GM19455 (cell line): Measurements from ENCODE around the gene KIF20A.
A peak's percentile ranks its signal among the peaks of the same experiment; 100 is the strongest.
"Not testable (repeated sequence)": the region's sequence is repeated elsewhere in the genome, so short reads cannot be mapped to it uniquely, and the experiment has no call there.

Source experiments
- ATAC-seq: cut with Tn5 transposase; IDR thresholded peaks from one replicate; pipeline ENCODE4 v1.9.1; 2021; ENCODE audit not compliant: unreplicated experiment

KIF20A gene

DNA sequence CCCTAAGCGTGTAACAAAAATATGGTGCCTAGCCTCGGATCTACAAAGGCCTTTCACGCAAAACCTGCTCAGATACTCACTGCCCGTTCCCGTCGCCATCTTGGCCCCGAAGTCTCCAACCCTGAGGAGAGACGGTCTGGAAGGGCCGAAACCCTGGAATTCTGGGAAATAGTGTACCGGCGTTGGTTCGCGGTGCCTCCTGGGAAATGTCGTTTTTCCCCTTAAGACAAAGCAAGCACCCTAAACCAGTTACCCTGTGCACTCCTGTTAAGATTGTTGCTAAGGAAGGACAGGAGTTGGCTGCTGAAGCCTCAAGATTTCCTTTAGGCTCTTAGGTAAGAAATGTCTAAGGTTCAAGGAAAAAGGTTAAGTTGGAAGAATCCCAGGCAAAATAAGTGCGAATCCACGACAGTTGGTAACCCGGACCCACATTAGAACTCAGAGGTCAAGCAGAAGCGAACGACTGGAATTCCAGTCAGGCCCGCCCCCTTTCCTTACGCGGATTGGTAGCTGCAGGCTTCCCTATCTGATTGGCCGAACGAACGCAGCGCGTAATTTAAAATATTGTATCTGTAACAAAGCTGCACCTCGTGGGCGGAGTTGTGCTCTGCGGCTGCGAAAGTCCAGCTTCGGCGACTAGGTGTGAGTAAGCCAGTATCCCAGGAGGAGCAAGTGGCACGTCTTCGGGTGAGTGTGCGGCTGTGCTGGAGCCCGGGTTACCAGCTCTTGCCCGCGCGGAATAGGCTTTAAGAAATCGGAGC is at the start of gene KIF20A, which contains the start of gene BRD8:
KIF20A (plus strand) TSS at position 597 of the 761 bp plus-strand sequence. CDS start 569 bp downstream, outside the sequence.
BRD8 (minus strand) TSS at position 115 of the 761 bp plus-strand sequence; CDS start at position 99, 16 bp downstream.
- ATAC-seq: peak; percentile 80

DNA sequence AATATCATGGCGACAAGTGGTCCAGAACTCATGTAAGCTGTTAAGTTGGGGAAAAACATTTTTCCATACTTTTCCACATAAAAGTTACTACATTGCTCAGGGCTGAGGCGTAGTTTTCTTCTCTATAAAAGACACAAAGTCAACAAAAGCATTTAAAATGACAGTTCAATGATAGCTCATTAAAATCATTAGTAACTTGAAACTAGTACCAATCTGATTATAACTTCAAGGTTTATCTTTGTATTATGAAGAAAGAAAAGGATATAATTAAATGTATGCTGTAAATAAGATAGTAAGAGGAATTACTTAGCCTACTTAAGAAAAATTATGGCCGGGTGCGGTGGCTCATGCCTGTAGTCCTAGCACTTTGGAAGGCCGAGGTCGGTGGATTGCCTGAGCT is 49.6 kb upstream of the KIF20A start:
- ATAC-seq: no peak

DNA sequence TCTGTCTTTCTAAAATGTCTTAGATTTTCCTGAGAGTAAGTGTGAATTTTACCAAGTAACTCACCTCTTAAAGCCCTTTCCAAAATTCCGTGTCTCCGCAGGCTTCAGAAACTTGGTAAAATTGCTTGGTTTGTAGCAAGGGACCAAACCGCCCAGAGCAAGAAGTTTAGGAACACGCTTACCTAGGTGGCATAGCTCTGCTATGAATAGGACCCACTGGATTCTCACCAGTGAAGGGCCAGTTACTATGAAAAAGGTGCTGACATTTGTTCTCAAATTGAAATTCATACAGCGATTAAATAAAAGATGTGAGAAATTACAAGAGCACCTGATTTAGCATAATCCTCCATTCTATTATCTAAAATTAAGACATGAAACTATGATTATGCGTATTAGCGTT is 46.4 kb upstream of the KIF20A start:
- no peak for ATAC-seq

DNA sequence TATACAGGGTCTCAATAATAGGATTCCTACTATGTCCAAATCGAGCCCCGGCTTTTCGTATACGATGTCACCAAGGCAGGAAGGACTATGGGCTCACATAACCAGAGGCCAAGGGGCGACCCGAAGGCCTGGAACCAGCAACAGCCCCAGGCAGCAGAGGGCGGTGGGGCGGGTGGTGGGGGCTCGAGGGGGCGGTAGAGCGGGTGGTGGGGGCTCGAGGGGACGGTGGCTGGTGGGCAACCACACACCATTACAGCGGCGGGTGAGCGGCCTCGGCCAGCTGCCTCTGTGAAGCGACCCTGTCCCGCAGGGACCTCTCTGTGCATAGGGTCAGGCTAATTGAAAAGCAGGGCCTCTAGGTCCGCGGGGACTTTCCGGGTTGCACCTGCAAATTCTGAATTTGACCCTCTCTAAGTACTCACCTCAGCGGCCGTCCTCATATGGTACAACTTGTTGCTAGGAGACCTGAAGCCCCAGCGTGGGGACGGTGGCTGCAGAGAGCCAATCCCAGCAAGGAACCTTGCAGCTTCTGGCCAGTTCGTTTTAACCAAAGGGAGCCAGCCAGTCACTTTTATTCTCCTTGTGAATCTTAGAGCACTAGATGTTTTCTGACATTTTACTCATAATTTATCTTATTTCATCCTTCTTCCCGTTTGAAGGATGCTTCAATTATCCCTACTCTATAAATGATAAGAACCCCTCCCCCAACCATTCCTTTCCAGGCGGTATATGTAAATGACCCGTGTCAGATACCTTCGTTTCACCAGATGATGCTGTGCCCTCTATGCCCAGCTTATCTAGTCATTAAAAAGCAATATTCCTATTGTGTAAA is 39.7 kb upstream of the KIF20A start, which contains the start of gene NME5:
NME5 (minus strand) TSS at position 480 of the 832 bp plus-strand sequence. CDS start 648 bp downstream, outside the sequence.
- no peak for ATAC-seq

DNA sequence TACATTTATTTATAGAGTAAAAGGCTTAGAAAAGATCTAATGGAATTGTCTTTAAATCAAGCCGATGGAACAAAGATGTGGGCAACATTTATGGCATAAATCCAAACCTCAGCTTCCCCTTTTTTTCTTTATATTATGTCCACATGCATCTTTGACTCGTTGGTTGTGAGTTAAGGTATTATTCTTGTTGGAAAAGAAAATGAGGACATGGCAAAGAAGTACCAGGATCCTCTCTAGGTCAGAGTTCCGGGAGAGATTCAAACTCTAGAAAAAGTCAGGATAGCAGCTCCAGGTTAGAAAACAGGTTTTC is 39.2 kb upstream of the KIF20A start:
- ATAC-seq: no peak

DNA sequence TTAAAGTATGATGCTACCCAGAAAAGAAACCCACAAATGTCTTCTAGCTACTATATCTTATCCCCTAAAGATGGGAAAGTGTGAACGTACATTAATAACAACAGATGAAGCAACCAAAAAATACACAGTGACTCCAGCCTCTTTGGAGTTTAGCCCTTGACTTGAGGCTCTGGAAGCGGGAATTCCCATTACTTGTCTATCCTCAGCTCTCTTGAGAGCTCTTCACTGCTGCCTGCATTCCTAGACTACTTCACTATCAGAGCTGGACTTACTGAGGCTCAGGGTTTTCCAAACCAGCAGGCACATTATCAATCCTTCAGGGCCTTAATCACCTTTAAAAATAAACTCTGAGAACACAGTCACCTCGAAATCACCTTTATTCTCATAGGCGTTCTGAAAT is 38.6 kb upstream of the KIF20A start:
- no peak for ATAC-seq

DNA sequence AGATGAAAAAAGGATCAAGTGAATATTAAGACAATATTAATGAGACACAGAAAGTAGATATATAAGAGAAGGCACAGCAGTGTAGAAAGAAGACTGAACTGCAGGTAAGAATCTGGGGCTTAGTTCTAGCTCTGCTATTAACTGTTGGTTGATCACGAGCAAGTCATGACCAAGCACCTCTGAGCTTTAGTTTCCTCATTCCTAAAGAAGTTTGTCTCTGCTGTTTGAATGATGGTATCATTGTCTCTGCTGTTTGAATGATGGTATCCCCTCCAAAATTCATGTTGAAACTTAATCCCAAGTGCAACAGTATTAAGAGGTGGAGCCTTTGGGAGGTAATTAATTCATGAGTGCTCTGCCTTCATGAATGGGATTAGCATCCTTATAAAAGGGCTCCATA is 37.2 kb upstream of the KIF20A start:
- ATAC-seq: no peak

DNA sequence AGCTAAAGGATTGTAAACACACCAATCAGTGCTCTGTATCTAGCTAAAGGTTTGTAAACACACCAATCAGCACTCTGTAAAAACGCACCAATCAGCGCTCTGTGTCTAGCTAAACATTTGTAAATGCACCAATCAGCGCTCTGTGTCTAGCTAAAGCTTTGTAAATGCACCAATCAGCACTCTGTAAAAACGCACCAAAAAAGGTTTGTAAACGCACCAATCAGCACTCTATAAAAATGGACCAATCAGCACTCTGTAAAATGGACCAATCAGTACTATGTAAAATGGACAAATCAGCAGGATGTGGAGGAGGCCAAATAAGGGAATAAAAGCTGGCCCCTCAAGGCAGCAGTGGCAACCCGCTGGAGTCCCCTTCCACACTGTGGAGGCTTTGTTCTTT is 35.3 kb upstream of the KIF20A start:
- ATAC-seq: not testable (repeated sequence)

DNA sequence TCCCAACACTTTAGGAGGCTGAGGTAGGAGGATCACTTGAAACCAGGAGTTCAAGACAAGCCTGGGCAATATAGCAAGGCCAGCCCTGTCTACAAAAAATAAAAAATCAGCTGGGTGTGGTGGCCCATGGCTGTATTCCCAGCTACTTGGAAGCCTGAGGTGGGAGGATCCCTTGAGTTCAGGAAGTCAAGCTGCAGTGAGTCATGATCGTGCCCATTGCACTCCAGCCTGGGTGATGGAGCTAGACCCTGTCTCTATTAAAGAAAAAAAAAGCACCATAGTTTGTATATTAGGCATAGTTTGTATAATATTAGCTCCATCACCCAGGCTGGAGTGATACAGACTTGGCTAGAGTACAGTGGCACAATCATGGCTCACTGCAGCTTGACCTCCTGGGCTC is 30.1 kb upstream of the KIF20A start:
- ATAC-seq: no peak

DNA sequence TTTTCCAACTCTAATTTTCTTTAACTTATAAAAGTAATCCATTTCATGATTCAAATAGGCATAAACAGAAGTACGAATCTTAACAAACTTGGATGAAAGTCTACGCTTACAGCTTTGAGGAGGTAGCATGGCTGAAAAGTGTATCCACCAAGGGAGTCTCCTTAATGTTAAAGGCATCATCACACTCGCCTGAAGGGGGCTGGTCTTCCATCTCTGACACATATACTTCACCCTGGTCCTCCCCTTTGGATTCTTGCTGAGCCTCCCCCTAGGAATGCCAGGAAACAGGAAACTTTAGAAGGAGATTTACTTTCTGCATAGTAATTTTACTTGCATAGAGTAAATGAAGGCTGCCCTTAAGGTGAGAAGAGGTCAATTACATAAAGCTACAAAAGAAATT is 29.4 kb upstream of the KIF20A start:
- no peak for ATAC-seq

DNA sequence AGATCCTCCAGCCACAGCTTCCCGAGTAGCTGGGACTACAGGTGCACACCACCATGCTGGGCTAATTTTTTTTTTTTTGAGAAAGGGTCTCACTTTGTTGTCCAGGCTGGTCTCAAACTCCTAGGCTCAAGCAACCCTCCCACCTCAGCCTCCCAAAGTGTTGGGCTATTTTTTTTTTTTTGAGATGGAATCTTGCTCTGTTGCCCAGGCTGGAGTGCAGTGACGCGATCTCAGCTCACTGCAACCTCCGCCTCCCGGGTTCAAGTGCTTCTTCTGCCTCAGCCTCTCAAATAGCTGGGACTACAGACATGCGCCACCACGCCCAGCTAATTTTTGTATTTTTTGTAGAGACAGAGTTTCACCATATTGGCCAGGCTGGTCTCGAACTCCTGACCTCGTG is 22.9 kb upstream of the KIF20A start:
- not testable (repeated sequence) for ATAC-seq

DNA sequence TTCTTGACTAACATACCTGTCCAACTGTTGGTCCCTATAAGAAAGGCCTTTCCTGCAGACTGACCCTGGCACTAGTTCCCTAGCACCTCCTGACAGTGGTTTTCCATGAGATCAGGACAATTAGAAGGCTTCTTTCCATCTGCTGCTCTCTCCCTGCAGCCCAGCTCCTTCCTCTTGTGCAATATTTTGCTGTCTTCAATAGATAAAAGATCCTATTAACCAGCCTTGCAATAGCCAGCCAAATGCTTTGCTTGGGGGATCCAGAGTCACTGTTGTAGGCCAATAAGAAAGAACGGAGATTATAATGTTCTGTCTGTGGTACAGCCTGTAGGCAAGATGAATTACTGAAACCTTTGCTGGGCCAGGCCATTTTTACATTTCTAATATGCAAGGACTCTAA is 21.3 kb upstream of the KIF20A start:
- no peak for ATAC-seq

DNA sequence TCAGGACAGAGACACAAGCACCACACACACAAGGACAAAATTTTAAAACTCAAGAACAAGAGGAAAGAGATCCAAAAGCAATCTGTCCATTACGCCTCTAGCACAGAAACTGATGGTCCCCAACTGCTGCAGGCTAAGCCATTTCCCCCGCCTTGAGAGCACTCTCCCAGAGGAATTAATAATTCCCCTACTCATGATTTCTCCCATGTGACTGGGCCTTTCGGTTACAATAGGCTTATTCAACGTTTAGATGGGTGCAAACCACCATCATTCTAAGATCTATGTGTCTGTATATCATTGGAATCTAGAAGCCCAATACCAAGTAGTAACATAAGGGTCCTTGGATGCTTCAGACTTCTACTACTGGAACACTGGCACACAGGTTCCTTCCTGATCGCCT is 19.2 kb upstream of the KIF20A start:
- ATAC-seq: no peak

DNA sequence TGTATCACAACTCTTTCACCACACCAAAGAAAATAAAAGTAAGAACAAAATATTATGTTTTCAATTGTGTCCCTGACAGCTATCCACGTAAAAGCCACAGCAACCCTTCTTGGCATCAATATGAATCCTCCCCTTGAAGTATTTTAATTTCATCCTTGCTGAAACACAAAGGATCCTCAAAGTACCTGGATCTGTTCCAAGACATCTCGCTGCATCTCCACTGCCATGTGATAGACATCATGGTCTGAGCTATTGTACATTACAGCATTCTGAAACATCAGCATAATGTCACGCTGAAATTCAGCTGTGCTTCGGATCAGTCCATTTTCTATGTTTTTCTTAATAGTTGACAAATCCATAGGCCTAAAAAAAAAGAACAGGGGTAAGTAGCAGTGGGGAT is 18.2 kb upstream of the KIF20A start:
- ATAC-seq: no peak

DNA sequence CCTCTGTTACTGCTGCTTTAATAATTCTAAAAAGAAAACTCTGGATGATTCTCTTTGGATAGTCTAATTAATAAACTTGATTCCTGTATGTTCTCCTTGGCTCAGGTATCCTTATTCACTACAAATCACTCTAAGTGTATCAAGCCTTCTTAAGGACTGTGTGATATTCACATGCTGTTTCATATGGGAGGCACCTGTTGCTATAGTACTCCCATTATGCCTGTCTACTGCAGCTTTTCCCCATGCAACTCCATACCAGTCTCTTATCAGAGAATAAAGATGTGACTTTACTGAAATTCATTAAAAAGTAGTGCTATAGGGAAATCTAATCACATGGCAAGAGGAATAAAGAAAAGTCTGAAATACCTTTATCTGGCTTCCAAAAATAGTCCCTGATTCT is 15.2 kb upstream of the KIF20A start:
- no peak for ATAC-seq

DNA sequence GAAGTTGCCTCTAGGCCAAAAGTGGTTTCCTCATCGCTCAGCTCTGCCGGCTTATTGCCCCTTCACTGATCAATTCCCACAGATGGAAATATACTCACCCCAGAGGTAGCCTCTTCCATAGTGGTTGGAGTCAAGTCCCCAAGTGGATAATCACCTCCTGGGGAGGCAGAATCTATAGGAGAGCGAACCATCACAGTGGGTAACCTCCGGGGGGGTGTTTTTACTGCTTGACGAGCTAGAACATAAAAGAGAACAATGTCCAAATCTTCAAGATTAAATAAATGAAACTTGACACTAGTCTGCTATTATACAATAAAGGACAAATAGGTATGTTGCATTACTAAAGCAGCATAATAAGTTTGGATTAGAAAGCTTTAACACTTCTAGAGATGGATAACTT is 9.8 kb upstream of the KIF20A start:
- no peak for ATAC-seq

DNA sequence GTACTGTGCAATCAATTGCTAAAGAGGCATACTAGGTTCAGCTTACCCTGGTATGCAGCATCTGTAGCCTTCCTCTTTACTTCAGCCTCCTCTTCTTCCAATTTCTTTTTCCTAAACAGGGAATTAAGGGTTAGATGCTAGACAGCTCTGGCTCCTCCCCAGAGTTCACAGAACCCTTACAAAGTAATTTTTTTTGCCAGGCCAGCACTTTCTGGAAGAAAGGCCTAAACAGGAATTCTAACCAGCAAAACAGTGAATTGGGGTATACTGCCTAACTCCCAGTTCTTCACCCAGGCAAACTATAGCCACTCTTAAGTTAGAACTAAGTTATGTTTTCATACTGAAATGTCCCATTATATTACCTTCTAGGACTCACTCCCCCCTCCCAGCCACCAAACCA is 8.6 kb upstream of the KIF20A start:
- no peak for ATAC-seq

DNA sequence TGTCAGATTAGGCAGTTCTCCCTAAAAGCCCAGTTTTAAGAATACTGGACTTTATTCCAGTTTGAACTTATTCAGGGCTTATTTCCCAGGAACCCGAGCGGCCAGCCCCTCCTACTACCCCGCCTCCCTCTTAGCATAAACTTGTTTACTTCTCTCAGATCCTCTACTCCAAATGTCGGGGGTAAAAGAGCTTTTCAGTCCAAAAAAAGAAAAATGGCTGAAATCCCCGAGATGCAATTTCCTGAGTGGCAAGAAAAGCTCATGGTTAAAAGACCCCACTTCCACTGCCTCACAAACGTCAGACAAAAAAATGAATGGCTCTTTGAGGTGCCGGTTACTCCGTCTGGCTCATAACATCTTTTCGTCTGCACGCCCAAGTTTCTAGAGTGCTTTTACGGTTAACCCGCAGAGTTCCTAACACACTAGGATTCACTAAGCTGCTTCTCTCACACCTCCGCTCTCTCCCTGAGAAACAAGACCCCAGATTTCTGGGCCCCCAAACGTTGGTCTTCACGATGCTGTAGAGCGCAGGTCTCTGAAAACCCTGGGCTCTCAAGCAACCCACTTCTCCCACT is 884 bp upstream of the KIF20A start:
- no peak for ATAC-seq

DNA sequence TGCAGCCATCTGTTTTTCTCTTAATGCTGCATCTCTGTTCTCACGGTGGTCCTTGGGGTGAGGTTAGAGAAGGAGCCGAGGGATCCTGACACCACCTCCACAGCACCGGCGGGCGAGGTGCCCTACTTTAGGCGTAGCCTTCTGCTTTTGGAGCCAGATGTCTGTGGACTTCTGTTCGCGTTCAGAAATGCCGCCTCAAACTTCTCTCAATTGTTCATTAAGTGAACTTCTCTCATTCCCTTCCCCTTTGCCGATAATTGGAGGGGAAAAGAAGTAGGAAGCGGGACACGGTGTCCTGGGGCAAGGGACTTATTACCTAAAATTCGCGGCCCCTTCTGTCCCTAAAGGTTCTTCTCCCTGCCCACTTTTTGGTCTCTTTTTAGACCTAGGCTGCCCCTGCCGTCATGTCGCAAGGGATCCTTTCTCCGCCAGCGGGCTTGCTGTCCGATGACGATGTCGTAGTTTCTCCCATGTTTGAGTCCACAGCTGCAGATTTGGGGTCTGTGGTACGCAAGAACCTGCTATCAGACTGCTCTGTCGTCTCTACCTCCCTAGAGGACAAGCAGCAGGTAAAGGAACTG is 455 bp downstream of the KIF20A start:
- ATAC-seq: no peak

DNA sequence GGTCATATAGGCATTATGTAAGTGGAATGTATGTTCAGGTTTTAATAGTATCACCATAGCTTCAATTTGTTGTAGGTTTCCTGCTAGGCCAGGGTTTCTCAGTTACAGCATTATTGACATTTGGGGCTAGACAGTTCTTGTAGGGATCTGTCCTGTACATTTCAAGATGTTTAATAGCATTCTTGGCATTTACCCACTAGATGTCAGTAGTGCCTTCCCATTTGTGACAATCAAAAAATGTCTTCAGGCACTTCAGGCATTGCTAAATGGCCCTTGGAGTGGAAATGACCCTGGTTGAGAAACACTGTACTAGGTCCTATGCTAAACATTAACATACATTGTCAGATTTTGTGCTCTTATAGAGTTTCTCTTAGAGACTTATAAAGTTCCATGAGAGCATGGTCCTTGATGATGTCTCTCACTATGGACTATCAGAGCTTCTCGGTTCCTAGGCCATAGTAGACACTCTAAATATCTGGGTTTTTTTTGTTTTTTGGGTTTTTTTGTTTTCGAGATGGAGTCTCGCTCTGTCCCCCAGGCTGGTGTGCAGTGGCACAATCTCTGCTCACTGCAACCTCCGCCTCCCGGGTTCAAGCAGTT is 1.4 kb downstream of the KIF20A start:
- no peak for ATAC-seq

DNA sequence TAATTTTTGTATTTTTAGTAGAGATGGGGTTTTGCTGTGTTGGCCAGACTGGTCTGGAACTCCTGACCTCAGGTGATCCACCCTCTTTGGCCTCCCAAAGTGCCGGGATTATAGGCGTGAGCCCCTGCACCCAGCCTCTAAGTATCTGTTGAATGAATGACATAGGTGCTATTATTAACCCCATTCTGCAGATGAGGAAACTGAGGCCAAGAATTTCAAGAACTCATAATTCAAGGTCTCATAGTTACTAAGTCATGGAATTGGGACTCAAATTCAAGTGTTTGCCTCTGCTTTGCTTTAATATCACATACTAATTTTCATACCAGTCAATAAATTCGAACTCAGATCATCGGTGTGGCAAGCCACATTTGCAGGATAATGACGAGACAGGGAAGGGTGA is 1.9 kb downstream of the KIF20A start:
- no peak for ATAC-seq
